HepG2 (cell line): ENCODE measurements around the gene WDR86. TPM values are rescaled to one million over a fixed set of nuclear protein-coding genes. Genes with fewer than 3 reads are reported as not detected.

Experiments used
- ATAC-seq: fragments of 200-7000 bp; cut with Tn5 transposase; 3 replicates; pipeline ENCODE4 v1.9.1; 2020; ENCODE audit warnings: mild to moderate bottlenecking, moderate library complexity
- BruUV-seq: library from RNA; stranded (reverse); fragments of 400-500 nt; replicated peaks from 2 replicates; lab custom pipeline; 2021; lab: Mats Ljungman, UMichigan
- CTCF ChIA-PET: fragments of 300-600 bp; formaldehyde crosslinking; extraction: SDS; loops from one replicate; lab custom pipeline; 2021; ENCODE audit warnings: low total read pairs, inconsistent platforms, low intra/inter-chr PET ratio; lab: Yijun Ruan, JAX
- POLR2A ChIA-PET: fragments of 350-600 bp; sonication (Branson Sonifier 250); formaldehyde crosslinking; loops from one replicate; lab custom pipeline; 2020; ENCODE audit warnings: antibody characterized with exemption, inconsistent platforms; lab: Yijun Ruan, JAX
- DNase-seq: peaks from one replicate; pipeline ENCODE4 v3.0.0-alpha.2; 2015; ENCODE audit warnings: low spot score
- FAIRE-seq: peaks from 3 replicates; lab custom pipeline; 2011; peaks lifted over from hg19 to GRCh38; lab: Jason Lieb, UNC
- H2AFZ ChIP-seq: one replicate; pipeline ENCODE4 v1.6.1; 2011; ENCODE audit warnings: low read length, inconsistent platforms
- H3K27ac ChIP-seq: fragments of 300-600 bp; 3 replicates; pipeline ENCODE4 v1.8.0; 2011; ENCODE audit warnings: mixed run types, mild to moderate bottlenecking, mixed read lengths, low read length, inconsistent platforms; ENCODE audit not compliant: insufficient read depth; ENCODE audit errors: extremely low read length
- H3K27me3 ChIP-seq, 2 experiments: fragments of 200-600 bp in 1 of 2; 2 replicates in 1 of 2; 3 replicates in 1 of 2; pipeline versions ENCODE4 v1.6.0 to v1.8.0; 2011; ENCODE audit warnings: low read length in 2 of 2, mild to moderate bottlenecking in 2 of 2, moderate library complexity in 2 of 2, inconsistent platforms in 1 of 2; ENCODE audit not compliant: insufficient read depth in 2 of 2, control insufficient read depth in 1 of 2
- H3K36me3 ChIP-seq, 2 experiments: fragments of 200-600 bp in 1 of 2; replicated peaks in 1 of 2; 2 replicates in 1 of 2; 3 replicates in 1 of 2; pipeline versions ENCODE4 v1.5.1 to v1.8.0; 2011; ENCODE audit warnings: low read length in 2 of 2, inconsistent platforms in 1 of 2; ENCODE audit not compliant: insufficient read depth in 2 of 2, control insufficient read depth in 1 of 2
- H3K4me1 ChIP-seq: 2 replicates; pipeline ENCODE4 v1.5.1; 2012; ENCODE audit warnings: low read length, inconsistent platforms; ENCODE audit not compliant: insufficient read depth
- H3K4me2 ChIP-seq: 2 replicates; pipeline ENCODE4 v1.6.0; 2011; ENCODE audit warnings: low read depth, low read length, inconsistent platforms
- H3K4me3 ChIP-seq, 3 experiments: fragments of 200-600 bp in 1 of 3; sonication (generic), shearing (Covaris generic) in 1 of 3; replicated peaks in 1 of 3; 2 replicates each; pipeline ENCODE4 v1.5.1; 2011 to 2016; ENCODE audit warnings: low read length in 3 of 3, inconsistent platforms in 2 of 3, low read depth in 2 of 3, mild to moderate bottlenecking in 2 of 3, control low read depth in 1 of 3, mixed read lengths in 1 of 3; ENCODE audit not compliant: insufficient read depth in 1 of 3
- H3K79me2 ChIP-seq: one replicate; pipeline ENCODE4 v1.6.1; 2011; ENCODE audit warnings: low read length, inconsistent platforms; ENCODE audit not compliant: insufficient read depth
- H3K9ac ChIP-seq: 2 replicates; pipeline ENCODE4 v1.6.0; 2011; ENCODE audit warnings: mild to moderate bottlenecking, low read depth, low read length, inconsistent platforms; ENCODE audit not compliant: insufficient read depth
- H3K9me3 ChIP-seq: 2 replicates; pipeline ENCODE4 v1.5.1; 2012; ENCODE audit warnings: mild to moderate bottlenecking, low read length
- H4K20me1 ChIP-seq: 2 replicates; pipeline ENCODE4 v1.6.0; 2011; ENCODE audit warnings: inconsistent platforms, mild to moderate bottlenecking, low read length, moderate library complexity; ENCODE audit not compliant: insufficient read depth
- CREB1 ChIP-seq, 2 experiments: fragments of 450-650 bp in 1 of 2; IDR thresholded peaks; 2 replicates each; pipeline ENCODE4 v1.6.1; 2016 to 2017; ENCODE audit warnings: control low read depth in 1 of 2, mild to moderate bottlenecking in 1 of 2, missing compliant biosample characterization in 1 of 2, missing genetic modification characterization in 1 of 2
- ZBTB21 ChIP-seq: sonication (generic); formaldehyde crosslinking; IDR thresholded peaks from 2 replicates; pipeline ENCODE4 v1.4.0; 2020; ENCODE audit warnings: missing genetic modification reagents
- ZNF263 ChIP-seq: sonication (generic); formaldehyde crosslinking; IDR thresholded peaks from 2 replicates; pipeline ENCODE4 v1.4.0; 2020; ENCODE audit warnings: missing genetic modification reagents
- WGBS: methylation state at CpG from one replicate; pipeline ENCODE4 v1.1.6; 2017; ENCODE audit warnings: low lambda C conversion rate; 5-methylcytosine and 5-hydroxymethylcytosine counted together
- in situ Hi-C: cut with HindIII; loops from 2 replicates; pipeline ENCODE4 v1.10.0; 2017; ENCODE audit warnings: low pct_unique_long_range_greater_than_20kb; ENCODE audit not compliant: extremely low pct_ligation_motif_present
- intact Hi-C: fragments of 100-400 bp; cut with micrococcal nuclease; formaldehyde crosslinking; loops from one replicate; pipeline ENCODE4 v1.10.0; 2022; ENCODE audit not compliant: unreplicated experiment
- polyA plus RNA-seq, 8 experiments: library from polyadenylated mRNA; depleted of rRNA in 3 of 8; stranded (reverse) in 7 of 8; unstranded in 1 of 8; fragments of >200 nt; fragmentation: Illumina TruSeq in 4 of 8; extraction: Trizol in 4 of 8; gene quantifications; 2 replicates each; pipeline versions ENCODE4 v1.2.1 to v1.2.3, GENCODE V29; 2011 to 2016; ENCODE audit warnings: low read depth in 4 of 8, missing spikeins in 1 of 8, mixed read lengths in 1 of 8; ENCODE audit not compliant: insufficient read depth in 1 of 8
- total RNA-seq, 5 experiments: library from RNA; depleted of rRNA; stranded (reverse); fragments of >200 nt; fragmentation: Illumina TruSeq; extraction: Trizol; gene quantifications; 2 replicates each; pipeline ENCODE4 v1.2.3, GENCODE V29; 2016; ENCODE audit warnings: low read depth in 1 of 5

Gene WDR86
- total and polyA plus RNA-seq, 2 of the 13 experiments (the other 11 are each of a cell fraction or from before 2014, with no cell fraction given), result 0.11 to 2.9 TPM

GRCh38 chr7:151381348-151382078, 28.3 kb downstream of the WDR86 start:
- no peak overlapping the region for H3K9ac ChIP-seq
- no TSS peak for BruUV-seq
- WGBS, result 42% methylated on average over 45 of the region's 83 CpGs
- H3K4me2 ChIP-seq, result no peak overlapping the region
- no peaks in the 10 kb centered on the region for H3K4me1 ChIP-seq
- intact Hi-C loops (no loop called here), in situ Hi-C loops (no loop called here)
- H3K27me3 ChIP-seq, result peaks cover 9 to 48% of the 10 kb centered on the region in 2 experiments
- FAIRE-seq (no peak), DNase-seq (no peak)
- no peak overlapping the region for H3K4me3 ChIP-seq
- POLR2A ChIA-PET, result no interaction called here
- H4K20me1 ChIP-seq, result no peaks in the 10 kb centered on the region; the same call in 1 of the 2 replicates
- H3K79me2 ChIP-seq, result no peaks in the 10 kb centered on the region
- no peak overlapping the region for H3K27ac ChIP-seq
- CTCF ChIA-PET, result no interaction called here
- H3K36me3 ChIP-seq, result 0 out of 5 replicates have a peak, but pooled peaks cover 0 to 16% of the 10 kb centered on the region in 2 experiments
- H2AFZ ChIP-seq, result no peak overlapping the region
- TF ChIP-seq CREB1 (IDR thresholded peaks at IDR 0.05) (peak; percentile 4; the same call in 1 of the 2 replicates), CREB1 (CRISPR knock-in tag; IDR thresholded peaks at IDR 0.05) (no peak), ZNF263 (no peak)
- TF ChIP-seq, all 625 proteins: peak for 1
- H3K9me3 ChIP-seq, result no peaks in the 10 kb centered on the region
- ATAC-seq, result no peak; the same call in 2 of the 3 replicates

DNA sequence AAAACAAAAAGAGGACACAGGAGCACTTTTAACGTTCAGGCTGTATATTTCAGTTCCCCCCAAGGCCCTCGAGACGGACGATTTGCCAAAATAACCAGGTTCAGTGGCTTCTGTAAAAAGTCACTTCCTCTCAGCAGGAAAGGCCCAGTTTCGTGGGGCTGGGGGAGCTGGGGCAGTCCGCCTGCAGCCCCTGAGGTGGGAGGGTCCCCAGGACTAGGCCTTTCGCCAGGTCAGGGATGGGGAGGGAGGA, 28.8 kb downstream of the WDR86 start:
- ChIA-PET CTCF (no interaction called here), POLR2A (no interaction called here)
- Histone ChIP-seq H3K4me2 (no peak overlapping the region), H3K9ac (no peak overlapping the region), H3K27me3 (peaks cover 9 to 43% of the 10 kb centered on the region in 2 experiments), H4K20me1 (no peaks in the 10 kb centered on the region; the same call in 1 of the 2 replicates), H2AFZ (no peak overlapping the region), H3K27ac (no peak overlapping the region), H3K9me3 (no peaks in the 10 kb centered on the region), H3K4me3 (no peak overlapping the region), H3K79me2 (no peaks in the 10 kb centered on the region), H3K36me3 (peaks cover 0 to 20% of the 10 kb centered on the region in 2 experiments; a peak in 1 of 5 replicates), H3K4me1 (no peaks in the 10 kb centered on the region)
- no peak for ATAC-seq
- no peak for TF ChIP-seq ZBTB21
- no TSS peak for BruUV-seq
- intact Hi-C loops, result no loop called here
- no peak for FAIRE-seq
- no peak for DNase-seq
- WGBS, result 82% methylated on average over 7 of the region's 7 CpGs
- in situ Hi-C loops, result no loop called here
